Measurements from ENCODE around the gene ZNF107.
"Not testable (repeated sequence)": the region's sequence is repeated elsewhere in the genome, so short reads cannot be mapped to it uniquely, and the experiment has no call there.

Gene ZNF107

GRCh38 chr7:64651203-64651602 lies 14.7 kb upstream of the ZNF107 start:
- no peak for DNase-seq

DNA sequence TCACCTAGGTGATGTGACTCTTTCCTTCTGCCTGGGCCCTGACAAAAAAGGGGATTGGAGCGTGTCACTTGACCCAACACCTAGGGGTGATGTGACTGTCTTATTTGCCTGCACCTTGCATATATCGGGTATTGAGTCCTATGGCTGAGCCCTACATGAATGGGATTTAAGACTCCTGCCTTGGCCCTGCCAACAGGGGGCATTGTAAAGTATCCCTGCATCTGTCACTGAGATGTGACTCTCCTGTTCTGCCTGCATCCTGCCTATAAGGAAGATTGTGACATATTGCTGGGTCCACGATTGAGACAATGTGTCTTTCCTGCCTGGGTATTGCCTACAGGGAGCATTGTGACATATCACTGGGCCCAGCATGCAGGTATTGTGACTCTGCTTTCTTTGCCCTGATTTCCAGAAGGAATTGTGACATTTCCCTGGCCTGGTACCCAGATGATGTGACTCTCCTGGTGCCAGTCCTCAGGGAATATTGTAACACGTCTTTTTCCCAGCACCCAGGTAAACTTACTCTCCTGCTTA lies 14.2 kb upstream of the ZNF107 start:
- DNase-seq, result no peak

DNA sequence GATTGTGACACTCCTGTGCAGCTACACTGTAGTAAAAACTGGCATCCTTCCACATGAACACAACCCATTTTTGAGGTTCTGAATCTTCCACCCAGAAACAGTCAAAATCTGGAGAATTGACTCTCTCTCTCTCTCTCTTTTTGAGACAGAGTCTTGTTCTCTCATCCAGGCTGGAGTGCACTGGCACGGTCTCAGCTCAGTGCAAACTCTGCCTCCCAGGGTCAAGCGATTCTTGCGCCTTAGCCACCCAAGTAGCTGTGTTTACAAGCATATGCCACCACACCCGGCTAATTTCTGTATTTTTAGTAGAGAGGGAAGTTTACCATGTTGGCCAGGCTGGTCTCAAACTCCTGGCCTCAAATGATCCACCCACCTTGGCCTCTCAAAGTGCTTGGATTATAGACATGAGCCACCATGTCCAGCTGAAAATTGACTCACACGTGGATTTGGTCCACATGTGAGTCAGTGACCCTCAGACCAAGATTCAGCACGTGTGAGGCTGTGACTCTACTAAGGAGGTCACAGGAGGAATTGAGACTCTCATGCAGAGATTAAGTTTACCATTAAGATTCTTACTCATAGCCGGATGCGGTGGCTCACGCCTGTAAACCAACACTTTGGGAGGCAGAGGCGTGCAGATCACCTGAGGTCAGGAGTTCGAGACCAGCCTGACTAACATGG lies 12.1 kb upstream of the ZNF107 start:
- DNase-seq, result no peak

GRCh38 chr7:64654796-64655548 lies 11.0 kb upstream of the ZNF107 start:
- no peak for DNase-seq

DNA sequence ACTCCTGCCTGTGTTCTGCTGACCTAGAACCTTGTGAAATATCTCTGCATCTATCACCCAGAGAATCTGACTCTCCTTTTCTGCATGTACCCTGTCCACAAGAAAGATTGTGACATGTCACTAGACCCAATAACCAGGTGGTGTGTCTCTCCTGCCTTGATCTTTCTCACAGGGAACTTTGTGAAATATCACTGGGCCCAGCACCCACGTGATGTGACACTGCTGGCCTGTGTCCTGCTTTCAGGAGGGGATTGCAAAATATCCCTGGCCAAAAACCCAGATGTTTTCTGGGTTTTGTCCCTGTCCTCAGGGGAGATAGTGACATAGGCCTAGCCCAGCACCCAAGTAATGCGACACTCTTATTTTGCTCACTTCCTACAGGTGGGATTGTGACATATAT lies 10.1 kb upstream of the ZNF107 start:
- DNase-seq, result no peak

- DNase-seq, result no peak
These were observed 9.4 kb upstream of the ZNF107 start for GRCh38 chr7:64656489-64656888.

GRCh38 chr7:64662091-64662490 lies 3.8 kb upstream of the ZNF107 start:
- DNase-seq, result not testable (repeated sequence)

DNA sequence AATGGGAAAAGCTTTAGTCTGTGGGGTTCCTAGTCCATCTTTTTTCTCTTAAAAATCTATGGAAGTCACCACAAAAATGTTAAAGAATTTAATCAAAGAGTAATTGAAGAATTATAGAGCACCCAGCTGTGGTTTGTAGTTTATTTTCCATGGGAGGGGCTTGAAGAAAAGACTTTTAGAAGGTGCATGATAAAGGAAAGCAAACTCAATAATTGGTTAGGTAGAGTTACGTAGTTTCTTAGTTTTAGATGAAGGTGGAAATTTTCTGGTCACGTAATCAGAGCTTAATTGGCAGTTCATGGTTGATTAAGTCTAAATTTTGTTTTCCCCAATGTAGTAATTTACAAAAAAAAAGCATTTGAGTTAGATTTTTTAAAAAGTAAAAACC lies 724 bp downstream of the ZNF107 start:
- no peak for DNase-seq

GRCh38 chr7:64667311-64667710 lies 1.4 kb downstream of the ZNF107 start:
- DNase-seq, result no peak

DNA sequence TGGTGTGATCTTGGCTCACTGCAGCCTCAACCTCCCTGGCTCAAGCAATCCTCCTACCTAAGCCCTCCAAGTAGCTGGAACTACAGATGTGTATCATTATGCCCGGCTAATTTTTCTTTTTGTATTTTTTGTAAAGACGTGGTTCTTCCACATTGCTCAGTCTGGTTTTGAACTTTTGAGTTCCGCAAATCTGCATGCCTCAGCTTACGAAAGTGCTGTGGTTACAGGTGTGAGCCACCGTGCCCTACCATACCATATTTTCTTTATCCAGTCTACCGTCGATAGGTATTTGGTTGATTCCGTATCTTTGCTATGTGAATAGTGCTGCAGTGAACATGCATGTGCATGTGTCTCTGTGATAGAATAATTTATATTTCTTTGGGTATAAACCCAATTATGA lies 6.5 kb downstream of the ZNF107 start:
- no peak for DNase-seq

GRCh38 chr7:64685091-64685490 lies 19.2 kb downstream of the ZNF107 start:
- no peak for DNase-seq

DNA sequence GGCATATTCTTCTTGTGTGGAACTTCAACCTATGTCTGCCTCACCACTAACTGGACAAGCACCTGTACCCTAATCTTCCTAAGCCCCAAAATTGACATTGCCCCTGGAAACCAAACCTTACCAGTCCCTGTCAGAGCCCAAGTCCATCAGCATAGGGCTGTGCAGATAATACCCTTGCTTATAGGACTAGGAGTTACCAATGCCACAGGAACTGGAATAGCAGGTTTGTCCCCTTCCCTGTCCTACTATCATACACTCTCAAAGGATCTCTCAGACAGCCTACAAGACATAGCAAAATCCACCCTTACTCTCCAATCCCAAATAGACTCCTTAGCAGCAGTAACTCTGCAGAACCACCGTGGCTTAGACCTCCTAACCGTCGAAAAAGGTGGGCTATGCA lies 19.8 kb downstream of the ZNF107 start:
- no peak for DNase-seq

DNA sequence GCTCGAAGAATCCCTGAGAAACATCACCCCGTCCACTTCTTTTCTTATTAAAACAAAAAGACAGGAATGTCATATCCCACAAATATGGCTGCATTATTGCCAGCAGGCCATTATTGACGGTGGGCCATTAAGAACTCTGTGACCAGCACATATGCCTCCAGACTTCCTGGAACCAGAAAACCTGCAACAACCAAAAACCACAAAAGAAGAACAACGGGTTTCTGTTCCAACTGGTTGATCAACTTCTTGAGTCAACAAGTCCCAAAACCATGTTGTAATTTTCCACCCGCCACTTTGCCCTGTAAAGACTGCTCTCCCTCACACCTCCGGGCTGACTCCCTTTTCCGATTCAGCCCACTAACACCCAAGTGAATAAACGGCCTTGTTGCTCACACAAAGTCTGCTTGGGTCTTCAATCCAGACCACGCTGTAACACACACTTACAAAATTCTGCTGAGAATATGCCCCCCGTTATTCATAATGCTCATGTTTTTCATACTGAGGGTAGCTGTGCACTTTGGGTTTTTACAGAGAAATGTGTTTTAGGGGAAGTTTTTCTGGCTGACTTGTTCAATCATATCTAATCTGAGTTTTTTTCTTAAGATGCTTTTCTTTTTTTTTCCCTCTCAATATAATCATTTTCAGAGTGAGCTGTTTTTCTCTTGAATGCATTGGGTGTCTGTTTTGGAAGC lies 20.7 kb downstream of the ZNF107 start:
- DNase-seq, result no peak

DNA sequence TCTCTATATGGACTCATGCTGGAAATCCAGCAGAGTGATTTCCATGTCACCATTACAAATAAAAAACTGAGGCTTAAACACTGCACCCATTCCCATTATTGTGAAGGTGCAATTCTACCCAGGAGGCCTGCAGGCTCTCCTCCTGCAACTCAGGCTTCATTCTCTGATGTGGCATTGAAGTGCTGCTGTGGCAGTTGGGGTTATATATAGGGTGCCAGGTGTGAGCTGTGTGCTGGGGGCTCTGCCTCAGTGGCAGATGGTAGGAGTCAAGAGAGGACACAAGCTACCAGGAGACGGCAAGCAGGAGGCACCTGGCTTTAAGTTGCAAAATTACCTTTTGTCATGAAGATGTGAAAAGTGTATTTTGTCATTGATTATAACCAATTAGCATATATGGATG lies 21.3 kb downstream of the ZNF107 start:
- no peak for DNase-seq

- no peak for DNase-seq
These were observed 23.1 kb downstream of the ZNF107 start for GRCh38 chr7:64688988-64689387.

- DNase-seq, result no peak
These were observed 25.9 kb downstream of the ZNF107 start for GRCh38 chr7:64691831-64692230.

GRCh38 chr7:64697863-64698262 lies 31.9 kb downstream of the ZNF107 start:
- DNase-seq, result not testable (repeated sequence)

DNA sequence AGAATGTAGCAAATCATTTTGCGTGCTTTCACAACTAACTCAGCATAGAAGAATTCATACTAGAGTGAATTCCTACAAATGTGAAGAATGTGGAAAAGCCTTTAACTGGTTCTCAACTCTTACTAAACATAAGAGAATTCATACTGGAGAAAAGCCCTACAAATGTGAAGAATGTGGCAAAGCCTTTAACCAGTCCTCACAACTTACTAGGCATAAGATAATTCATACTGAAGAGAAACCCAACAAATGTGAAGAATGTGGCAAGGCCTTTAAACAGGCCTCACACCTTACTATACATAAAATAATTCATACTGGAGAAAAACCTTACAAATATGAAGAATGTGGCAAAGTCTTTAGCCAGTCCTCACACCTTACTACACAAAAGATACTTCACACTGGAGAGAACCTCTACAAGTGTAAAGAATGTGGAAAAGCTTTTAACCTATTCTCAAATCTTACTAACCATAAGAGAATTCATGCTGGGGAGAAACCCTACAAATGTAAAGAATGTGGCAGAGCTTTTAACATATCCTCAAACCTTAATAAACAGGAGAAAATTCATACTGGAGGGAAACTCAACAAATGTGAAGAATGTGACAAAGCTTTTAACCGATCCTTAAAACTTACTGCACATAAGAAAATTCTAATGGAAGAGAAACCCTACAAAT lies 40.8 kb downstream of the ZNF107 start:
- no peak for DNase-seq

DNA sequence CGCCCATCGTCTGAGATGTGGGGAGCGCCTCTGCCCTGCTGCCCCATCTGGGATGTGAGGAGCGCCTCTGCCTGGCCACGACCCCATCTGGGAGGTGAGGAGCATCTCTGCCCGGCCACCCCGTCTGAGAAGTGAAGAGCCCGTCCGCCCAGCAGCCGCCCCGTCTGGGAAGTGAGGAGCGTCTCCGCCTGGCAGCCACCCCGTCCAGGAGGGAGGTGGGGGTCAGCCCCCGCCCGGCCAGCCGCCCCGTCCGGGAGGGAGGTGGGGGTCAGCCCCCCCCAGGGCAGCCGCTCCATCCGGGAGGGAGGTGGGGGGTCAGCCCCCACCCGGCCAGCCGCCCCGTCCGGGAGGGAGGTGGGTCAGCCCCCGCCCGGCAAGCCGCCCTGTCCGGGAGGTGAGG lies 52.0 kb downstream of the ZNF107 start:
- not testable (repeated sequence) for DNase-seq

- DNase-seq, result no peak
These were observed 63.3 kb downstream of the ZNF107 start for GRCh38 chr7:64729089-64729848.

GRCh38 chr7:64733550-64734240 lies 67.8 kb downstream of the ZNF107 start:
- no peak for DNase-seq

DNA sequence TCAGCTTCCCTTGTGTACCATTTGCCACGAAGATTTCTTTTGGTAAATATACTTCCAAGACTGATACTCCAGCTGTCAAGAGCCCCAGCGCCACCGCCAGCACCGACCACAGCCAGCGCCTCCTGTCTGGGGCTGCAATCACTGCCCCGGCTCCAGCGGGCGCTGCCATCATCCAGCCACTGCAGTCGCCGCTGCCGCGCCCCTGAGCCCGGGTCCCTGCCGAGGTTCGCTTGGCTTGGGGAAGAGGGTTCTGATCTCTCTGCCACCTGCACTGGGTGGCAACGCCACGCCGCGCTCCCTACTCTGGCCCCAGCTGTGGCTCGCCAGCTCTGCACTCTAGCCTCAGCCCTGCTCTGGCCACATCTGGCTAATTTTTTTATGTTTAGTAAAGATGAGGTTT lies 70.6 kb downstream of the ZNF107 start:
- no peak for DNase-seq
